H1 (cell line): Measurements from ENCODE around the gene IL19. TPM values are rescaled to one million over a fixed set of nuclear protein-coding genes. Genes with fewer than 3 reads are reported as not detected.
A peak's percentile ranks its signal among the peaks of the same experiment; 100 is the strongest.

Source experiments
- CTCF ChIA-PET: fragments of 300-600 bp; sonication (Branson Sonifier 250); formaldehyde crosslinking; loops from one replicate; lab custom pipeline; 2021; ENCODE audit not compliant: partially characterized antibody; lab: Charles Lee
- POLR2A ChIA-PET: fragments of 300-600 bp; sonication (Branson Sonifier 250); formaldehyde crosslinking; loops from one replicate; lab custom pipeline; 2021; ENCODE audit warnings: inconsistent platforms; ENCODE audit not compliant: partially characterized antibody; lab: Charles Lee
- DNase-seq, 2 experiments: peaks; one replicate each; pipeline versions ENCODE4 v3.0.0 to v3.0.0-alpha.2; 2010 to 2022; ENCODE audit warnings: low spot score in 2 of 2, low read depth in 1 of 2, mixed read lengths in 1 of 2
- FAIRE-seq: peaks from 2 replicates; lab custom pipeline; 2011; peaks lifted over from hg19 to GRCh38; lab: Jason Lieb, UNC
- H2AFZ ChIP-seq: 2 replicates; pipeline ENCODE4 v1.8.1; 2012; ENCODE audit warnings: low read length, inconsistent platforms
- H2AK5ac ChIP-seq: 2 replicates; pipeline ENCODE4 v1.6.1; 2013; ENCODE audit warnings: low read depth, low read length
- H2BK120ac ChIP-seq: replicated peaks from 2 replicates; pipeline ENCODE3; 2013; ENCODE audit warnings: low read depth, low read length, inconsistent platforms
- H2BK12ac ChIP-seq: 2 replicates; pipeline ENCODE4 v1.6.1; 2013; ENCODE audit warnings: low read depth, low read length
- H2BK15ac ChIP-seq: 2 replicates; pipeline ENCODE4 v1.6.1; 2013; ENCODE audit warnings: low read length
- H2BK20ac ChIP-seq: 2 replicates; pipeline ENCODE4 v1.6.1; 2013; ENCODE audit warnings: low read length
- H2BK5ac ChIP-seq: 2 replicates; pipeline ENCODE4 v1.6.1; 2013; ENCODE audit warnings: low read depth, low read length
- H3K14ac ChIP-seq: 2 replicates; pipeline ENCODE4 v1.6.1; 2013; ENCODE audit warnings: inconsistent platforms; ENCODE audit not compliant: insufficient read length
- H3K18ac ChIP-seq: 2 replicates; pipeline ENCODE4 v1.6.1; 2013; ENCODE audit warnings: low read length; ENCODE audit errors: extremely low read depth
- H3K23ac ChIP-seq: 2 replicates; pipeline ENCODE4 v1.6.1; 2013; ENCODE audit warnings: inconsistent platforms; ENCODE audit not compliant: insufficient read length
- H3K23me2 ChIP-seq: 2 replicates; pipeline ENCODE4 v1.6.1; 2013; ENCODE audit warnings: low read depth, low read length
- H3K27ac ChIP-seq: 2 replicates; pipeline ENCODE4 v1.6.1; 2011; ENCODE audit warnings: low read depth, low read length, inconsistent platforms
- H3K27me3 ChIP-seq, 4 experiments: replicated peaks in 1 of 4; 1 replicate in 1 of 4; 2 replicates in 3 of 4; pipeline versions ENCODE4 v1.6.1 to v1.8.1; 2011 to 2013; ENCODE audit warnings: low read length in 3 of 4, mild to moderate bottlenecking in 3 of 4, inconsistent platforms in 2 of 4, mixed read lengths in 2 of 4, moderate library complexity in 1 of 4; ENCODE audit not compliant: control insufficient read depth in 3 of 4, insufficient read depth in 3 of 4; ENCODE audit errors: extremely low read depth in 1 of 4
- H3K36me3 ChIP-seq, 4 experiments: 2 replicates each; pipeline versions ENCODE4 v1.6.1 to v1.8.1; 2011 to 2013; ENCODE audit warnings: mild to moderate bottlenecking in 4 of 4, low read length in 3 of 4, moderate library complexity in 2 of 4, control low read depth in 1 of 4, inconsistent platforms in 1 of 4; ENCODE audit not compliant: insufficient read depth in 4 of 4, control insufficient read depth in 2 of 4
- H3K4ac ChIP-seq: replicated peaks from 2 replicates; pipeline ENCODE3; 2013; ENCODE audit warnings: low read length, low read depth, mixed read lengths, inconsistent platforms; ENCODE audit not compliant: insufficient read length
- H3K4me1 ChIP-seq, 4 experiments: replicated peaks in 1 of 4; 1 replicate in 1 of 4; 2 replicates in 3 of 4; pipeline versions ENCODE4 v1.6.1 to v1.8.1; 2011 to 2013; ENCODE audit warnings: low read length in 3 of 4, inconsistent platforms in 2 of 4, mixed read lengths in 1 of 4; ENCODE audit not compliant: insufficient read depth in 4 of 4, control insufficient read depth in 3 of 4
- H3K4me2 ChIP-seq, 2 experiments: 2 replicates each; pipeline versions ENCODE4 v1.6.1 to v1.8.1; 2011 to 2013; ENCODE audit warnings: low read depth in 2 of 2, low read length in 2 of 2, control low read depth in 1 of 2, inconsistent platforms in 1 of 2, mild to moderate bottlenecking in 1 of 2; ENCODE audit not compliant: insufficient read depth in 1 of 2
- H3K4me3 ChIP-seq, 4 experiments: fragments of 200-600, 300-600 bp in 1 of 4; sonication (generic), shearing (Covaris generic), sonication (Bioruptor Twin) in 1 of 4; 2 replicates each; pipeline versions ENCODE4 v1.5.1 to v1.8.1; 2011 to 2016; ENCODE audit warnings: low read length in 4 of 4, low read depth in 3 of 4, control low read depth in 2 of 4, inconsistent platforms in 2 of 4, mild to moderate bottlenecking in 2 of 4, mixed read lengths in 1 of 4, moderate library complexity in 1 of 4; ENCODE audit not compliant: insufficient read depth in 2 of 4; ENCODE audit errors: extremely low read depth in 1 of 4
- H3K56ac ChIP-seq: replicated peaks from 2 replicates; pipeline ENCODE3; 2013; ENCODE audit warnings: low read depth, mild to moderate bottlenecking, mixed read lengths, low read length, inconsistent platforms; ENCODE audit not compliant: insufficient read length
- H3K79me1 ChIP-seq: 2 replicates; pipeline ENCODE4 v1.6.1; 2013; ENCODE audit warnings: low read depth, low read length, control low read depth
- H3K79me2 ChIP-seq, 2 experiments: 2 replicates each; pipeline versions ENCODE4 v1.6.1 to v1.8.1; 2012 to 2013; ENCODE audit warnings: low read length in 2 of 2, mild to moderate bottlenecking in 2 of 2, inconsistent platforms in 1 of 2; ENCODE audit not compliant: insufficient read depth in 2 of 2, control insufficient read depth in 1 of 2
- H3K9ac ChIP-seq, 4 experiments: replicated peaks in 1 of 4; 1 replicate in 1 of 4; 2 replicates in 3 of 4; pipeline versions ENCODE4 v1.6.1 to v1.8.1; 2011 to 2013; ENCODE audit warnings: low read depth in 3 of 4, low read length in 3 of 4, control low read depth in 2 of 4, mild to moderate bottlenecking in 2 of 4, moderate library complexity in 2 of 4, inconsistent platforms in 1 of 4; ENCODE audit errors: extremely low read depth in 1 of 4
- H3K9me3 ChIP-seq, 2 experiments: 2 replicates each; pipeline versions ENCODE4 v1.6.1 to v1.8.1; 2012 to 2013; ENCODE audit warnings: mild to moderate bottlenecking in 2 of 2, moderate library complexity in 2 of 2, control low read depth in 1 of 2, inconsistent platforms in 1 of 2, low read depth in 1 of 2, low read length in 1 of 2, mixed read lengths in 1 of 2; ENCODE audit not compliant: insufficient read depth in 2 of 2
- H4K20me1 ChIP-seq, 2 experiments: replicated peaks in 1 of 2; 2 replicates each; pipeline versions ENCODE3 to v1.8.1; 2011 to 2013; ENCODE audit warnings: inconsistent platforms in 2 of 2, low read length in 2 of 2, mild to moderate bottlenecking in 1 of 2; ENCODE audit not compliant: insufficient read depth in 2 of 2, control insufficient read depth in 1 of 2
- H4K5ac ChIP-seq: 2 replicates; pipeline ENCODE4 v1.6.1; 2013; ENCODE audit warnings: low read length, low read depth, mixed read lengths, inconsistent platforms; ENCODE audit not compliant: insufficient read length
- H4K8ac ChIP-seq: 2 replicates; pipeline ENCODE4 v1.8.0; 2013; ENCODE audit warnings: mild to moderate bottlenecking, moderate library complexity, low read length, inconsistent platforms; ENCODE audit not compliant: insufficient read depth; ENCODE audit errors: extremely low read depth
- H4K91ac ChIP-seq: replicated peaks from 2 replicates; pipeline ENCODE3; 2013; ENCODE audit warnings: low read length, mixed read lengths, inconsistent platforms; ENCODE audit not compliant: insufficient read length
- ASH2L ChIP-seq: fragments of 200-600, 300-600 bp; sonication (generic); IDR thresholded peaks from one replicate; pipeline ENCODE4 v1.7.1; 2017; ENCODE audit warnings: low read length
- ATF3 ChIP-seq: IDR thresholded peaks from 2 replicates; pipeline ENCODE4 v1.6.1; 2011; ENCODE audit warnings: low read depth, mild to moderate bottlenecking, low read length; ENCODE audit not compliant: insufficient read depth
- FOSL1 ChIP-seq: IDR thresholded peaks from 2 replicates; pipeline ENCODE4 v1.6.1; 2011; ENCODE audit warnings: mild to moderate bottlenecking, low read depth, low read length, moderate library complexity; ENCODE audit not compliant: insufficient read depth
- POLR2A ChIP-seq, 2 experiments: IDR thresholded peaks; 1 replicate in 1 of 2; 2 replicates in 1 of 2; pipeline ENCODE4 v1.6.1; 2011; ENCODE audit warnings: low read depth in 2 of 2, low read length in 2 of 2, mild to moderate bottlenecking in 2 of 2; ENCODE audit errors: control extremely low read depth in 1 of 2
- SIRT6 ChIP-seq: IDR thresholded peaks from one replicate; pipeline ENCODE4 v1.7.1; 2012; ENCODE audit warnings: low read length, inconsistent platforms
- WGBS, 2 experiments: shearing (Covaris generic) in 1 of 2; methylation state at CpG; one replicate each; pipeline versions ENCODE4 v1.1.6 to v1.1.7; 2013 to 2015; ENCODE audit warnings: low lambda C conversion rate in 2 of 2, mixed read lengths in 2 of 2, inconsistent platforms in 1 of 2, low coverage in 1 of 2, missing lambda C conversion rate in 1 of 2; ENCODE audit not compliant: insufficient replicate concordance in 2 of 2, insufficient coverage in 1 of 2, insufficient read length in 1 of 2; ENCODE audit errors: extremely low coverage in 1 of 2, missing lambda C conversion rate in 1 of 2; 5-methylcytosine and 5-hydroxymethylcytosine counted together
- polyA plus RNA-seq, 7 experiments: library from polyadenylated mRNA; depleted of rRNA in 3 of 7; stranded (reverse) in 5 of 7; unstranded in 2 of 7; fragments of >200 nt in 5 of 7; fragments of 200-250 nt in 2 of 7; gene quantifications; 1 replicate in 5 of 7; 2 replicates in 1 of 7; 4 replicates in 1 of 7; pipeline versions ENCODE4 v1.2.1 to v1.2.3, GENCODE V29; 2011 to 2013; ENCODE audit warnings: missing spikeins in 2 of 7, mixed read lengths in 2 of 7
- total RNA-seq: library from RNA; stranded (reverse); fragmentation: NEBNext Ultra II Directional; extraction: Animal tissue kit (Norgen Biotek cat#: 25700); gene quantifications from 2 replicates; pipeline ENCODE4 v1.2.1, GENCODE V29; 2021

The IL19 gene
- total and polyA plus RNA-seq, 2 of the 8 experiments (the other 6 are each of a cell fraction or from before 2014, with no cell fraction given): not detected

GRCh38 chr1:206873603-206874188, 103.1 kb downstream of the IL19 start:
- H2AK5ac ChIP-seq: no peak overlapping the region
- POLR2A ChIA-PET: no interaction called here
- WGBS, 2 experiments: 95% methylated on average over 3 of the region's 3 CpGs; no CpG with 5 or more reads in 1 of the 2 experiments

More at GRCh38 chr1:206873603-206874188, 103.1 kb downstream of the IL19 start:
- Histone ChIP-seq H3K4me3 (no peak overlapping the region), H4K91ac (no peak overlapping the region), H3K9ac (no peak overlapping the region), H2BK120ac (no peak overlapping the region), H3K79me2 (no peaks in the 10 kb centered on the region), H3K27ac (no peak overlapping the region), H3K27me3 (no peaks in the 10 kb centered on the region; a peak in 1 of 7 replicates), H2BK5ac (no peak overlapping the region), H4K8ac (no peak overlapping the region), H3K36me3 (no peaks in the 10 kb centered on the region), H3K14ac (no peak overlapping the region), H3K79me1 (no peaks in the 10 kb centered on the region), H3K56ac (no peak overlapping the region), H3K4me2 (no peak overlapping the region)
- TF ChIP-seq ASH2L (no peak), SIRT6 (no peak), POLR2A (IDR thresholded peaks at IDR 0.05; ENCODE audit: control extremely low read depth in 1 of 2, low read depth in 2 of 2, low read length in 2 of 2) (no peak), ATF3 (no peak), FOSL1 (no peak)
- TF ChIP-seq, all 59 proteins: peak for 0
- Histone ChIP-seq H3K18ac (no peak overlapping the region), H2BK12ac (no peak overlapping the region), H2AFZ (0 out of 2 replicates have a peak overlapping the region, but pooled peaks have one; percentile 38), H3K23ac (no peak overlapping the region), H4K5ac (no peak overlapping the region), H3K23me2 (no peaks in the 10 kb centered on the region), H3K4me1 (no peaks in the 10 kb centered on the region), H3K4ac (no peak overlapping the region), H4K20me1 (no peaks in the 10 kb centered on the region), H2BK15ac (no peak overlapping the region), H3K9me3 (peaks cover 3 to 16% of the 10 kb centered on the region in 2 experiments), H2BK20ac (no peak overlapping the region)
- no peak for FAIRE-seq
- no peak for DNase-seq
- CTCF ChIA-PET: interaction anchor here (0.7 to 3.0 kb wide), 10 partner anchors 9 to 139 kb away, joined by 3 to 19 read pairs (median 6); partner anchors contain the start of gene IL20
